ENCODE measurements around the gene SASS6.

- no peak for TF ChIP-seq CTCF (IDR thresholded peaks at IDR 0.05)
- no peak for TF ChIP-seq POLR2AphosphoS5 (IDR thresholded peaks at IDR 0.05; ENCODE audit: insufficient read depth in 1 of 2, low read depth in 1 of 2)
Observed at GRCh38 chr1:100061681-100062080, 71.0 kb downstream of the SASS6 start.
